Trophoblast cell (in vitro differentiated cells and primary cell): ENCODE data around the gene BMERB1. TPM values are rescaled to one million over a fixed set of nuclear protein-coding genes. Genes with fewer than 3 reads are reported as not detected.
"Not testable (repeated sequence)": the region's sequence is repeated elsewhere in the genome, so short reads cannot be mapped to it uniquely, and the experiment has no call there.

Source experiments
- DNase-seq, 2 donors: peaks; one replicate each; pipeline ENCODE4 v3.0.0-alpha.2; 2016
- H2AFZ ChIP-seq: 2 replicates; pipeline ENCODE4 v1.6.1; 2013; ENCODE audit warnings: low read length, moderate library complexity, mild to moderate bottlenecking; ENCODE audit not compliant: insufficient read depth, poor library complexity
- H2AK5ac ChIP-seq: 2 replicates; pipeline ENCODE4 v1.6.1; 2013; ENCODE audit warnings: mild to moderate bottlenecking, low read length
- H2BK120ac ChIP-seq: 2 replicates; pipeline ENCODE4 v1.6.1; 2013; ENCODE audit warnings: low read length, mild to moderate bottlenecking, moderate library complexity; ENCODE audit not compliant: insufficient read depth, poor library complexity
- H2BK12ac ChIP-seq: 2 replicates; pipeline ENCODE4 v1.6.1; 2013; ENCODE audit warnings: mild to moderate bottlenecking, low read length, moderate library complexity
- H2BK5ac ChIP-seq: 2 replicates; pipeline ENCODE4 v1.6.1; 2013; ENCODE audit warnings: low read length, low read depth, moderate library complexity, mild to moderate bottlenecking; ENCODE audit not compliant: poor library complexity
- H3K14ac ChIP-seq: 2 replicates; pipeline ENCODE4 v1.6.1; 2013; ENCODE audit warnings: mild to moderate bottlenecking, low read length
- H3K18ac ChIP-seq: 2 replicates; pipeline ENCODE4 v1.6.1; 2013; ENCODE audit warnings: mild to moderate bottlenecking, low read length
- H3K23ac ChIP-seq: 2 replicates; pipeline ENCODE4 v1.6.1; 2013; ENCODE audit warnings: low read length
- H3K27ac ChIP-seq: 2 replicates; pipeline ENCODE4 v1.5.1; 2013; ENCODE audit warnings: low read depth, mild to moderate bottlenecking, inconsistent platforms, low read length, moderate library complexity
- H3K27me3 ChIP-seq: 2 replicates; pipeline ENCODE4 v1.6.1; 2013; ENCODE audit warnings: inconsistent platforms, mild to moderate bottlenecking, low read length, moderate library complexity; ENCODE audit not compliant: insufficient read depth
- H3K36me3 ChIP-seq, 2 experiments: 1 replicate in 1 of 2; 2 replicates in 1 of 2; pipeline ENCODE4 v1.6.1; 2013; ENCODE audit warnings: low read length in 2 of 2, mild to moderate bottlenecking in 2 of 2, moderate library complexity in 1 of 2; ENCODE audit not compliant: insufficient read depth in 2 of 2, control insufficient read depth in 1 of 2
- H3K4ac ChIP-seq: 2 replicates; pipeline ENCODE4 v1.6.1; 2013; ENCODE audit warnings: low read depth, mild to moderate bottlenecking, low read length, moderate library complexity
- H3K4me1 ChIP-seq, 2 experiments: 1 replicate in 1 of 2; 2 replicates in 1 of 2; pipeline ENCODE4 v1.6.1; 2013; ENCODE audit warnings: low read length in 2 of 2, mild to moderate bottlenecking in 2 of 2, moderate library complexity in 1 of 2; ENCODE audit not compliant: insufficient read depth in 2 of 2, control insufficient read depth in 1 of 2
- H3K4me2 ChIP-seq: 2 replicates; pipeline ENCODE4 v1.6.1; 2013; ENCODE audit warnings: inconsistent platforms, mild to moderate bottlenecking, low read length, moderate library complexity
- H3K4me3 ChIP-seq: 2 replicates; pipeline ENCODE4 v1.5.1; 2013; ENCODE audit warnings: mild to moderate bottlenecking, low read depth, low read length, inconsistent platforms
- H3K79me1 ChIP-seq: one replicate; pipeline ENCODE4 v1.6.1; 2013; ENCODE audit warnings: low read length
- H3K79me2 ChIP-seq: 2 replicates; pipeline ENCODE4 v1.6.1; 2013; ENCODE audit warnings: low read length, mild to moderate bottlenecking; ENCODE audit not compliant: control insufficient read depth, insufficient read depth, poor library complexity
- H3K9ac ChIP-seq: 2 replicates; pipeline ENCODE4 v1.6.1; 2013; ENCODE audit warnings: mild to moderate bottlenecking, low read length
- H3K9me3 ChIP-seq: 2 replicates; pipeline ENCODE4 v1.6.1; 2013; ENCODE audit warnings: low read depth, mild to moderate bottlenecking, control low read depth, inconsistent platforms, low read length; ENCODE audit not compliant: insufficient read depth
- H4K12ac ChIP-seq: 2 replicates; pipeline ENCODE4 v1.6.1; 2013; ENCODE audit warnings: low read depth, mild to moderate bottlenecking, low read length, moderate library complexity
- H4K8ac ChIP-seq: 2 replicates; pipeline ENCODE4 v1.6.1; 2013; ENCODE audit warnings: low read depth, mild to moderate bottlenecking, low read length, moderate library complexity
- H4K91ac ChIP-seq: one replicate; pipeline ENCODE4 v1.6.1; 2013; ENCODE audit warnings: low read depth, mild to moderate bottlenecking, low read length, moderate library complexity
- WGBS: extraction: QIAGEN DNeasy Blood & Tissue Kit; methylation state at CpG from one replicate; pipeline ENCODE4 v1.1.7; 2013; ENCODE audit warnings: missing lambda C conversion rate; ENCODE audit not compliant: insufficient read length, insufficient coverage; ENCODE audit errors: extremely low coverage; 5-methylcytosine and 5-hydroxymethylcytosine counted together
- polyA plus RNA-seq: library from polyadenylated mRNA; stranded (reverse); fragments of 200-250 nt; gene quantifications from 2 replicates; pipeline ENCODE4 v1.2.3, GENCODE V29; 2013

Gene BMERB1
- polyA plus RNA-seq = 0.07 and 0.25 TPM in 2 replicates

DNA sequence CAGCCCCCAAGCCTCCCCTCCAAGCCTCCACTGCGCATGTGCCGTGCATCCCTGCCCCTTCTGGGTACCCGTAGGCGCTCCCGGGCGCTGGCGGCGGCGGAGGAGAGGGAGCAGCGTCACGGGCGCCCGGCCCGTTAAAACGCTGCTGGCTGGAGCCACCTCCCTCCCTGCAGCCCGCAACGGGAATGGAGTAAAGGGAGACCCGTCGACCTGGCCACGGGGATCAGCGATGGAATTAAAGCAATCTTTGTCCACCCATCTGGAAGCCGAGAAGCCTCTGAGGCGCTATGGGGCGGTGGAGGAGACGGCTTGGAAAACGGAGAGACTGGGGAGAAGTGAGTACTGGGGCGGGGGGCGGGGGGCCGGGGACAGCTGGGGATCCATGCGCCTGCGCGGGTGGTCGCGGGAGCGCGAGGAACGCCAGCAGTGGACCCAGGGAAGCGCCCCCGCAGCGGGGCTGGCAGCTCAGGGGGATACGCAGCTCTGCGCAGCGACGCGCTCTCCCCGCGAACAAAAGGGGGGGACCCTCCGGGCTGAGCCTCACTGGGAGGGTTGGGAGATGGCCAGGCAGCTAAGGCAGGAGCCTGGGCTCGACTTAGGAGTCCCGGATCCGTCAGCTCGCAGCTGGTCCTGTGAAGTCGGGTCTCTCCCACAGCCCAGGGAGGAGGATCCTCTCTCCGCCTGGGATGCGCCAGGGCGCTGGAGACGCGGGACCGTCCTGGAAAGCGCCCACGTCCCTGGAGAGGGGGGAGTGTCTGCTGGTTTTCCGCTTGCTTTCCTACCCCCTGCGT, at the start of gene BMERB1:
TSS of gene BMERB1 (plus strand) at position 164 of the 791 bp plus-strand sequence. CDS start at position 230, 66 bp downstream.
- H3K4me3 ChIP-seq = peak within 1 kb of the TSS; percentile 50
- no peaks in the 10 kb centered on the region for H3K36me3 ChIP-seq
- H4K8ac ChIP-seq = no peak within 1 kb of the TSS
- no peak within 1 kb of the TSS for H3K9ac ChIP-seq
- no peak within 1 kb of the TSS for H3K4ac ChIP-seq
- no CpG with 5 or more reads among the region's 63 CpGs for WGBS
- no peak within 1 kb of the TSS for H4K12ac ChIP-seq
- no peaks in the 10 kb centered on the region for H3K4me1 ChIP-seq
- no peaks in the 10 kb centered on the region for H3K79me2 ChIP-seq
- no peak within 1 kb of the TSS for H3K14ac ChIP-seq
- no peak within 1 kb of the TSS for H2AK5ac ChIP-seq
- no peak within 1 kb of the TSS for H4K91ac ChIP-seq
- no peak within 1 kb of the TSS for H2AFZ ChIP-seq
- no peaks in the 10 kb centered on the region for H3K9me3 ChIP-seq
- H2BK120ac ChIP-seq = no peak within 1 kb of the TSS
- H3K23ac ChIP-seq = no peak within 1 kb of the TSS
- H3K27me3 ChIP-seq = peaks cover 24% of the 10 kb centered on the region
- no peak within 1 kb of the TSS for H3K18ac ChIP-seq
- H3K27ac ChIP-seq = no peak within 1 kb of the TSS
- no peak for DNase-seq
- H3K4me2 ChIP-seq = peak within 1 kb of the TSS; percentile 68
- H2BK12ac ChIP-seq = no peak within 1 kb of the TSS
- H3K79me1 ChIP-seq = no peaks in the 10 kb centered on the region
- H2BK5ac ChIP-seq = no peak within 1 kb of the TSS

DNA sequence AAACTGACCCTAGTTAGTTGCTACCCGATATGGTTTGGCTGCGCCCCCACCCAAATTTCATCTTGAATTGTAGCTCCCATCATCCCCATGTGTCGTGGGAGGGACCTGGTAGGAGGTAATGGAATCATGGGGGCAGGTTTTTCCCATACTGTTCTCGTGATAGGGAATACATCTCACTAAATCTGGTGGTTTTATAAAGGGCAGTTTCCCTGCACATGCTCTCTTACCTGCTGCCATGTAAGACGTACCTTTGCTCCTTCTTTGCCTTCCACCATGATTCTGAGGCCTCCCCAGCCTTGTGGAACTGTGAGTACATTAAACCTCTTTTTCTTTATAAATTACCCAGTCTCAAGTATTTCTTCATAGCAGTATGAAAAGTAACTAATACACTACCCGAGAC, 46.3 kb upstream of the BMERB1 start:
- DNase-seq, H2BK120ac ChIP-seq, H3K18ac ChIP-seq, H3K79me1 ChIP-seq, H3K9ac ChIP-seq, H2AK5ac ChIP-seq, H3K9me3 ChIP-seq, H2BK5ac ChIP-seq, H4K12ac ChIP-seq, H3K79me2 ChIP-seq, H3K23ac ChIP-seq, H3K4ac ChIP-seq, H2AFZ ChIP-seq, H3K27ac ChIP-seq, H3K4me2 ChIP-seq, H3K14ac ChIP-seq, H3K4me1 ChIP-seq, H3K27me3 ChIP-seq, H4K91ac ChIP-seq, H3K4me3 ChIP-seq, H3K36me3 ChIP-seq, H2BK12ac ChIP-seq, H4K8ac ChIP-seq: not testable (repeated sequence)
- no CpG with 5 or more reads among the region's 6 CpGs for WGBS

DNA sequence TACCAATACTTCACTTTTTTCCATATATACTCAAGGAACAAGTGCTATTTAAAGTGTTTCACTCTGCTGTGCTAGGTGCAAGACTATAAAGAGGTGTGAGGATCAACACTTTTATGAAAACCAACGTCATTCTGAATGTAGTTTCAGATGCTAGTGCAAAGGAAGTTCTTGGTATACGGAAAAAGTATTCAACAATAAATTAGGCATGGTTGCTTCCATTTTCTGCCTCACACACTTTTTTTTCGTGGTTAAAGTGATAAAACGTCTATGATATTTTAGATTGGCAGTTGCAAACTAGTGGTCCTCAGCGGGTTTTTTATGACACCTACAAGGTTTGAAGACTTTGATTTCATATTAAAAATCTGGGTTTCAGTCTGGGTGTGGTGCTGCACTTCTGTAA, 44.5 kb upstream of the BMERB1 start:
- H3K18ac ChIP-seq, H3K4me1 ChIP-seq, H3K27me3 ChIP-seq, H3K9ac ChIP-seq, H3K4me2 ChIP-seq, H2BK12ac ChIP-seq, H3K23ac ChIP-seq, H2BK5ac ChIP-seq, H3K9me3 ChIP-seq, H4K12ac ChIP-seq, H3K36me3 ChIP-seq, H3K27ac ChIP-seq, H2BK120ac ChIP-seq, H3K4me3 ChIP-seq, H3K4ac ChIP-seq, H3K14ac ChIP-seq, H2AK5ac ChIP-seq, H2AFZ ChIP-seq, H3K79me1 ChIP-seq, H4K91ac ChIP-seq, DNase-seq, H4K8ac ChIP-seq, H3K79me2 ChIP-seq: not testable (repeated sequence)
- WGBS = no CpG with 5 or more reads among the region's 5 CpGs

DNA sequence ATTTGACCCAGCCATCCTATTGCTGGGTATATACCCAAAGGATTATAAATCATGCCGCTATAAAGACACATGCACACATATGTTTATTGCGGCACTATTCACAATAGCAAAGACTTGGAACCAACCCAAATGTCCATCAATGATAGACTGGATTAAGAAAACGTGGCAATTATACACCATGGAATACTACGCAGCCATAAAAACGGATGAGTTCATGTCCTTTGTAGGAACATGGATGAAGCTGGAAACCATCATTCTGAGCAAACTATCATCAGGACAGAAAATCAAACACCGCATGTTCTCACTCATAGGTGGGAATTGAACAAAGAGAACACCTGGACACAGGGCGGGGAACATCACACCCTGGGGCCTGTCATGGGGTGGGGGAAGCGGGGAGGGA, 41.4 kb upstream of the BMERB1 start:
- H3K4me2 ChIP-seq, H4K91ac ChIP-seq, H3K4me3 ChIP-seq, H4K12ac ChIP-seq, H2BK12ac ChIP-seq, H2AK5ac ChIP-seq, H2BK120ac ChIP-seq, H2AFZ ChIP-seq, H3K79me1 ChIP-seq, H3K4ac ChIP-seq, H3K4me1 ChIP-seq, H2BK5ac ChIP-seq, H3K79me2 ChIP-seq, H3K14ac ChIP-seq, H3K27me3 ChIP-seq, H3K27ac ChIP-seq, H3K36me3 ChIP-seq, H4K8ac ChIP-seq, H3K23ac ChIP-seq, DNase-seq, H3K9ac ChIP-seq, H3K9me3 ChIP-seq, H3K18ac ChIP-seq: not testable (repeated sequence)
- no CpG with 5 or more reads among the region's 8 CpGs for WGBS
